Stimulated activated CD4-positive, alpha-beta T cell treated with anti-CD3 and anti-CD28 coated beads, Interleukin-12 subunit alpha, Interleukin-12 subunit beta, amount 100 ng/mL, for 4 hours (primary cell): ENCODE measurements around the gene CMA1.
"Not testable (repeated sequence)": the region's sequence is repeated elsewhere in the genome, so short reads cannot be mapped to it uniquely, and the experiment has no call there.

Source experiments
- DNase-seq: peaks from one replicate; pipeline ENCODE4 v3.0.0-alpha.2; 2020

CMA1 gene

DNA sequence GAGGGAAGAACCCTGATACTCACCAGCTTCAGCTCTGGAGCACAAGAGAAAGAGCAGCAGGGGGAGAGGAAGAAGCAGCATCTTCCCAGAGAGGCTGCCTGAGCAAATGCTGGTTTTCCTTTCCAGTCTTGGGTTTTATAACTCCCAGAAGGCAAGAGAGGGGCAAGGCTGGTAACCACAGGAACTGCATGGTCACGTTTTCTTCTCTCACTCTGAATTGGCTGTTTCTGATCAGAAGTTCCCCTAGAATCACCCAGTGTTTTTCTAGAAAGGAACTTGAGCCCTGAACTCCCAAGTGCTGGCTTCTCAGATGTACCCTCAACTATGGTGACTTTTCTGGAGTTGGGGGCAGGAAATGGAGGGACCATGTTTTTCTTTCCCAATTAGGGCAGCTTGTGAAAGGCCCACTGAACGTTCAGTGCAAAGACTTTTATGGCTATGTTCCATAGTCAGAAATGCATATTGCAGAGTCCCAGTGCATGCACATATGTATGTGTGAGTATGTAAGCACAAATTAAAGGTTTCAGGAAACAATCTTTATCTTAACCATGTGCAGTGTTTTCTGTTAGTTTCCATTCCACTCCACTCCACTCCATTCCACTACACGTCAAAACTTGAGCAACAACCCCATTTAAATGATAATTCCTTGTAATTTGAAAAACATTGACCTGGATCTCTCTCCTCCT is at the start of gene CMA1:
TSS of gene CMA1 (minus strand) at position 111 of the 686 bp plus-strand sequence. CDS start at position 81, 30 bp downstream.
- no peak for DNase-seq

DNA sequence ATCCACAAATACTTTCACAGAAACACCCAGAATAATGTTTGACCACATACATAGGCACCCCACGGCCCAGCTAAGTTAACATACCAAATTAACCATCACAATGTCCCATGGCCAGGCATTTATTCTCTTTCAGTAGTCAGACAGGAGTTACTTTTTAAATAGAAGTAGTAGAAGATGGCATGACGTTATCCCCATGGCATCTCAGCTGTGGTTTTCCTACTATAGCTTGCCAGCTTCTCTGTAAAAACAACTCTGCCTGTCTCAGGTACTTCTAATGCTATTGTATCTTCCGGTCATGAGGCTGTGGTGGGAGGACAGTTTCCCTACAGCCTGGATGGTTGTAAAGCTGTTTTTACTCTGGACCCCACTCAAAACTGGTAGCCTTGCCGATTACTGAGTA is 48.7 kb upstream of the CMA1 start:
- no peak for DNase-seq

DNA sequence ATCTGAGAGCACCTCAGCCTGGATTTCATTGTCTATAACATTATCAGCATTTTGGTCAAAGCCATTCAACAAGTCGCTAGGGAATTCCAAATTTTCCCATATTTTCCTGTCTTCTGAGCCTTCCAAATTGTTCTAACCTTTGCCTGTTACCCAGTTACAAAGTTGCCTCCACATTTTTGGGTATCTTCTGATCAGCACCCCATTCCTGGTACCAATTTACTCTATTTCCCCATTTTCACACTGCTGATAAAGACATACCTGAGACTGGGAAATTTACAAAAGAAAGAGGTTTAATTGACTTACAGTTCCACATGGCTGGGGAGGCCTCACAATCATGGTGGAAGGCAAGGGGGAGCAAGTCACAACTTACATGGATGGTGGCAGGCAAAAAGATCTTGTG is 41.0 kb upstream of the CMA1 start:
- not testable (repeated sequence) for DNase-seq

DNA sequence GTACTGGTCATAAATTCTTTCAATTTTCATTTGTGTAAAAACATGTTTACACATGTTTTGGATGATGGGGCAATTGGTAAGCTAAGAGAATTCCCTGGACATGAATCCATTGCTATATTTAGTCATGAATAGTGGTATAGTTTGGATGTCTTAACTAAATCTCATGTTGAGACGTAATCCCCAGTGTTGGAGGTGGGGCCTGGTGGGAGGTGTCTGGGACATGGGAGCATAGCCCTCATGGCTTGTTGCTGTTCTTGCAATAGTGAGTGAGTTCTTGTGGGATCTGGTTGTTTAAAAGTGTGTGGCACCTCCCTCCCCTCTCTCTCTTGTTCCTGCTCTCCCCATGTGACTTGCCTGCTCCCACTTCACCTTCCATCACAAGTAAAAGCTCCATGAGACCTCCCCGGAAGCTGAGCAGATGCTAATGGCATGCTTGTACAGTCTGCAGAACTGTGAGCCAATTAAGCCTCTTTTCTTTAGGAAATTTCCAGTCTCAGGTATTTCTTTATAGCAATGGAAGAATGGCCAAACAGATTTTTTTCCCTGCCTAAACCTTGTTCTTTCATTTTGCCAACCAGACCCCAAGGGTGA is 34.4 kb upstream of the CMA1 start:
- DNase-seq: no peak

- no peak for DNase-seq
Measured at GRCh38 chr14:24535737-24536136, 27.7 kb upstream of the CMA1 start.

- no peak for DNase-seq
Measured at GRCh38 chr14:24534286-24534685, 26.2 kb upstream of the CMA1 start.

DNA sequence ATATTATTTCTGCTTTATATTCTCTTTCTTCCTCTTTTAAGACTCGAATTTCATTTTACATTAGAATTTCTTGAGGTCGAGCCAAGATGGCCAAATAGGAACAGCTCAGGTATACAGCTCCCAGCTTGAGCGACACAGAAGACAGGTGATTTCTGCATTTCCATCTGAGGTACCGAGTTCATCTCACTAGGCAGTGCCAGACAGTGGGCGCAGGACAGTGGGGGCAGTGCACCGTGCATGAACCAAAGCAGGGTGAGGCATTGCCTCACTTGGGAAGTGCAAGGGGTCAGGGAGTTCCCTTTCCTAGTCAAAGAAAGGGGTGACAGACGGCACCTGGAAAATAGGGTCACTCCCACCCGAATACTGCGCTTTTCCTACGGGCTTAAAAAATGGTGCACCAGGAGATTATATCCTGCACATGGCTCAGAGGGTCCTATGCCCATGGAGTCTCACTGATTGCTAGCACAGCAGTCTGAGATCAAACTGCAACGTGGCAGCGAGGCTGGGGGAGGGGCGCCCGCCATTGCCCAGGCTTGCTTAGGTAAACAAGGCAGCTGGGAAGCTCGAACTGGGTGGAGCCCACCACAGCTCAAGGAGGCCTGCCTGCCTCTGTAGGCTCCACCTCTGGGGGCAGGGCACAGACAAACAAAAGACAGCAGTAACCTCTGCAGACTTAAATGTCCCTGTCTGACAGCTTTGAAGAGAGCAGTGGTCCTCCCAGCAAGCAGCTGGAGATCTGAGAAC is 18.0 kb upstream of the CMA1 start:
- DNase-seq: not testable (repeated sequence)

DNA sequence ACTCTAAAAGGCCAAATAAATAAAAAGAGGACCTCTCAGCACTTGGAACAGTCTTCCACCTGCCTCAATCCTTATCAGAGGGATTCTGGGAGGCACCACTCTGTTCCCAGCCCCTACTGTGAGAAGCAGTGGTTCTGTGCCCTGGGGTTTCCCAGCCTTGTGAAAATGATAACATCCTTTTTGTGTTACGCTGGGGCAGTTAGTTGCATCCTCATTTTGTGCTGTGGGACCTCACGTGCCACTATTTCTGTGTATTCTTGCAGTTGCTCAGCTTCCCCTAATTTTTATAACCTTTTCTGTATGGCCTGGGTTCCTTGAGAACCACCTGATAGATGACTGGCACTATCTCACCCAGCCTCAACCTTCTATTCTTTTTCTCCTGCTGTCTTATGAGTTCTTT is 10.8 kb upstream of the CMA1 start:
- DNase-seq: no peak

GRCh38 chr14:24514209-24514608 is 6.1 kb upstream of the CMA1 start:
- DNase-seq: no peak

- DNase-seq: no peak
Measured at GRCh38 chr14:24513009-24513408, 4.9 kb upstream of the CMA1 start.

GRCh38 chr14:24506443-24506842 is 1.6 kb downstream of the CMA1 start:
- no peak for DNase-seq

GRCh38 chr14:24504425-24504950 is 3.6 kb downstream of the CMA1 start:
- DNase-seq: no peak

- DNase-seq: not testable (repeated sequence)
Measured at GRCh38 chr14:24491586-24492408, 16.3 kb downstream of the CMA1 start.

DNA sequence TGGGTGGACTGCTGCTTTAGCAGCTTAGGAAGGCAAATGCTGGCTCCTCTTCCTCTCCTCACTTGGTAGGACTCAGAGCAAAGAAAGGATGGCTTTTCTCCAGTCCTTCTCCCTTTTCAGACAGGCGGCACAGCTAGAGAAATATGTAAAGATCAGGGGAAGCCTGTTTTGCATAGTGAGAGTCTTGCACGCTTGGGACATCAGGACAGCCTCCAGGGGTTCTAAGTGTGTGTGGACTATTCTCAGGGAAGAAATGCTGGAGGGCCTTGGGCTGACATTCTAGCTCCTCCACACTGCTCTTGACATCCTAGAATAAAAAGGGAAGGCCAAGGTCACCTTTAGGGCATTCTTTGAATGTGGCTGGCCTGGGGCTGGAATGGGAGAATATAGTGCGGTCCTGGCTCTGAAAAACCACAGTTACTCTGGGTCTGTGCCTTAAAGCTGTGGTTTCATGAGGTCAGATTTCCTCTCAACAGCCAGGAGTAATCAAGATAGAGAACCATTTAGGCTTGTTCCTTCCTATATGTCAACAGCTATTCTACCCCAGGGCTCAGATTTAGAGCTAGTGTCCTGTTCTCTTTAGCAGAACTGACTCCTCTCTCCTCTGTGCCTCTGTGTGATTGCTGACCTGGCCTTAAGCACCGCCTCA is 24.3 kb downstream of the CMA1 start:
- DNase-seq: no peak

DNA sequence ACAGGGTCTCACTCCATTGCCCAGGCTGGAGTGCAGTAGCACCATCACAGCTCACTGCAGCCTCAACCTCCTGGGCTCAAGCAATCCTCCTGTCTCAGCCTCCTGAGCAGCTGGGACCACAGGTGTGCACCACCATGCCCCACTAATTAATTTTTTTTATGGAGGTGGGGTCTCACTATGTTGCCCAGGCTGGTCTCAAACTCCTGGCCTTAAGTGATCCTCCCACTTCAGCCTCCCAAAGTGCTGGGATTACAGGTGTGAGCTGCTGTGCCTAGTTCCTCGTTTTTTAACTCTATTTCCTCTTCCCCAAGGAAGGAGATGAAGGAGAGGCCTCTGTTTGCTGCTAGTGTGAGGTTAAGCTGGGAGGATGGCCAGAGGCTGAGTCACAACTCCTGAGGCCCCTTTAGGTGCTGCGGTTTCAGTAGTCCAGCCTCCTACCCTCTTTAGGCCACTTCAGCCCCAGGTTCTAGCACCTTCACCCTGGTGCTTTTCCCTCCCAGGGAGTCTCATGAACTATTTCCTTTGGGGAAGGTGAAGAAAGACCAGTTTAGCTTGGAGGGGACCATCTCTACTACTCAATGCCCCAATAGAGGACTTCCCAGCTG is 25.3 kb downstream of the CMA1 start:
- not testable (repeated sequence) for DNase-seq

DNA sequence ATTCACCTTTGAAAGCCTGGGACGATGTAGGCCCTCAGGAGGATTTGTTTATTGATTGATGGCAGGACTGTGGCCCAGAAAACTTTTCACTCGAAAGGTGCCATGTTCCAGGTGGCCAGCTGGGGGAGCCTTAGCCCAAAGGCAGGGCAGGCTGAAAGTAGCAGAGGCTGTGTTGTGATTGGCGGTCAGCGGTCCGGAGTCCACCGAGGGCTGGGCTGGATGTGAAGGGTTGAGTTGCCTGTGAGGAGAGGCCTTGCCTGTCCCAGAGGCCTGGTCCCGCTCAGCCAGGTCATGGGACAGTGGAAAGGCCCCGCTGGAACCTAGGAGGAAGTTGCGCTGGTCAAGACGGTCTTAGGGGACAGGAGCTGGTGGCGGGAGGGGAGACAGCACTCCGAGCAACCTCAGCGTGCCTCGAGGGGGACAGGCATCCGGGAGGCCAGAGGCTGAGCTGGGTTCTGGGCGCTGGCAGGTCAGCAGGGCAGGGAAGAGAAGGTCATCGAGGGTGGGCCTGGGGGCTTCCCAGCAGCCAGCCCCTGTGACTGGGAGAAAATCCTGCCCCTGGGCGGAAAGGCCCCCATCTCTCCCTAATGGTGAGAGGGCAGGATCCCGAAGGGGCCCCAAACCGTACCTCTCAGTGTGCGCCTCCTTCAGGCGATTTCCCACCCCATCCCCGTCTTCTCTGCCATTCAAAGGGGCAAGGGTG is 26.3 kb downstream of the CMA1 start:
- peak; percentile 50 for DNase-seq

- DNase-seq: not testable (repeated sequence)
Measured at GRCh38 chr14:24479999-24480398, 28.1 kb downstream of the CMA1 start.

GRCh38 chr14:24475261-24475660 is 32.8 kb downstream of the CMA1 start:
- no peak for DNase-seq

DNA sequence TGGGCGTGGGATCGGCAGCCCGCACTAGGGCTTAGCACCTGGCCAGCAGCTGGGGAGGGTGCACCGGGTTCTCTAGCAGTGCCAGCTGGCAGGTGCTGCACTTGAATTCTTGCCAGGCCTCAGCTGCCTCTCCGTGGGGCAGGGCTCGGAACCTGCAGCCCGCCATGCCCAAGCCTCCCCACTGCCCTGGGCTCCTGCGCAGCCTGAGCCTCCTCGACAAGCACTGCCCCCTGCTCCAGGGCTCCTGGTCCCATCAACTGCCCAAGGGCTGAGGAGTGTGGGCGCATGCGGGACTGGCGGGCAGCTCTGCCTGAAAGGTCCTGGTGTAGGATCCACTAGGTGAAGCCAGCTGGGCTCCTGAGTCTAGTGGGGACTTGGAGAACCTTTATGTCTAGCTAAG is 34.9 kb downstream of the CMA1 start:
- no peak for DNase-seq

GRCh38 chr14:24470450-24470849 is 37.6 kb downstream of the CMA1 start:
- not testable (repeated sequence) for DNase-seq

DNA sequence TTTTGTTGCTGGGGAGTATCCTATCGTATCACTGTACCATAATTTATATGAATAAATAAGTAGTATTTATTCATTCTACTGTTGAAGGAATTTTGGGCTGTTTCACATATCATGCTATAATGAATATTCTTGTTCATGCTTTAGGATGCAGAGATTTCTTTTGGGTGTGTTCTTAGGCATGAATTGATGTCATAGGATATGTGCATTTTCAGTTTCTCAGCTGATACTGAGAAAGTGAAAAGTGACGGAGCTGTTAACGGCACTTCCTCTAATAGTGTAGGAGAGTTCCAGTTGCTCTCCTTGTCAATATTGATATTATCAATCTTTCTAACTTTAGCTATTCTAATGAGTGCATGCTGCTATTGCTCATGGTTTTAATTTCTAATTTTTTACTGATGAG is 42.3 kb downstream of the CMA1 start:
- no peak for DNase-seq
